GM21390 (cell line): Measurements from ENCODE around the gene ADM2.

ENCODE experiments used
- ATAC-seq: cut with Tn5 transposase; IDR thresholded peaks from one replicate; pipeline ENCODE4 v1.9.1; 2021; ENCODE audit not compliant: unreplicated experiment

Gene ADM2

DNA sequence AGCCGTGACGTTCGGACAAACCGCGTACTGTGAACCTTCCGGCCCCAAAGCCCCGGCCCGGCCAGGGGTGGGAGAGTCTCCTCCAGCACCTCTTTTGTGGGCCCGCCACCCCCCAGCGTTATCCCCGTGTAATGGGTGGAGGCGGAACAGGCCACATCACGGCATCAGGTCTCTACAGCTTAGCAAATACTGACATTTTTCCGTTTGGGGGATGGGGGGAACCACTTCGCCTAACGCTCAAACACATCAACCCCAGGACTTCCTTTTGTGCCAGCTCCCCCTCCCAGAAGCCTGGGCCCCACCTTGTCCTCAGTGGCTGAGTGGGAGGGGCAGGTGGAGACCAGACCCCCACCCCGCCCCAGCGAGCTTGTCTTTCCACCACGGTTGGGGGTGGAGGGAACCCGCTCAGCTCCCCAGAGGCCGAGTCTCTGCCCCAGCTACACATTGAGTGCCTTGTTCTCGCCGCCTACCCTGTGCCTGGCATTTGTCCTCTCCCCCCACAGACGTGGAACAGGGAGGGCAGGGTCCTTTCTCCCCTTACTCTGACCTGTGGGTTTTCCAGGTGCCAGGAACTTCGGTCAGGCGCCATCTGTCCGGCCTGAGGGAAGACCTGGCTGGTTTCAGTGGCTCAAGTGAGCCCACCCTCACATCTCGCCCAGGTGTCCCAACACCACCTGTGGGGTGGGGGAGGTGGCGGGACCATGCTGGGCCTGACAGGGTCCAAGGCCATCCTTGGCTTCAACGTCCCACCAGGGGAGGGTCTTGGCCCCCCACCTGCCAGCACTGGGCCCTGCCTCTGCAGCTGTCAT lies 36.1 kb upstream of the ADM2 start:
- no peak for ATAC-seq

DNA sequence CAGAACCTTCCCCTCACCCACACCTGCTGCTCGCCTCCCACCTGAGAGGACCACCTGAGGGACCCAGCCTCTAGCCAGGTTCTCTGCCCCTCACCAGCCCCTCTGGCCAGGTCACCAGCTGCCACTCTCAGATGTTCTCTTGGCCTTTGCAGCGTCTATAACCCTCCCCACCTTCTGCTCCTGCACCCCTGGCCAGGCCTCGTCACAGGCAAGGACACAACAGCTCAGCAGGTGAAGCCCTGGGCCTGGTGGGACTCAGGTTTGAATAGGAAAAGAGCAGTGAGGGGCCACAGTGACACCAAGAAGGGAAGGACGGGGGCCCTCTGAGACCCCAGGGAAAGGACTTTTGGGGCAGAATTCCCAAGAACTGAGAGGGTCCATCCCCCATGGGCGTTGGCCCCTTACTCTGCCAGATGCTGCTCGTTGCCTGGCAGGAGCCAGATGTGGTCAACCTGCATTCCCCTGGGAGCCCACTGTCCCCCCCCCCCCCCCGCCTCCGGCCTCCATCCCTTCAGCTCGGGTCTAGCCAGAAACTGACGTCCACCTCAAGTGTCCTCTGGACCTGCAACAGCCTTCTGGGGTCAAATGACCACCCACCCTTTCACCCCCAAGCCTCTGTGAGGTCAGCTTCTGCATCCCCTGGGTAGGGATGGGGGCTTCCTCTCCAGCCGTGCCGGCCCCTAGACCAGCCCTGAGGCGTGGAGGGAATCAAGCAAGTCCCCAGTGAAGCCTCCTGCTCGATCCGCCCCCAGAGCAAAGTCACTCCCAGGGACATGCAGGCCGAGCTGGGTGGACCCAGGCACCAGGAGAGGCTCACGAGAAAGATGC lies 35.2 kb upstream of the ADM2 start:
- no peak for ATAC-seq

DNA sequence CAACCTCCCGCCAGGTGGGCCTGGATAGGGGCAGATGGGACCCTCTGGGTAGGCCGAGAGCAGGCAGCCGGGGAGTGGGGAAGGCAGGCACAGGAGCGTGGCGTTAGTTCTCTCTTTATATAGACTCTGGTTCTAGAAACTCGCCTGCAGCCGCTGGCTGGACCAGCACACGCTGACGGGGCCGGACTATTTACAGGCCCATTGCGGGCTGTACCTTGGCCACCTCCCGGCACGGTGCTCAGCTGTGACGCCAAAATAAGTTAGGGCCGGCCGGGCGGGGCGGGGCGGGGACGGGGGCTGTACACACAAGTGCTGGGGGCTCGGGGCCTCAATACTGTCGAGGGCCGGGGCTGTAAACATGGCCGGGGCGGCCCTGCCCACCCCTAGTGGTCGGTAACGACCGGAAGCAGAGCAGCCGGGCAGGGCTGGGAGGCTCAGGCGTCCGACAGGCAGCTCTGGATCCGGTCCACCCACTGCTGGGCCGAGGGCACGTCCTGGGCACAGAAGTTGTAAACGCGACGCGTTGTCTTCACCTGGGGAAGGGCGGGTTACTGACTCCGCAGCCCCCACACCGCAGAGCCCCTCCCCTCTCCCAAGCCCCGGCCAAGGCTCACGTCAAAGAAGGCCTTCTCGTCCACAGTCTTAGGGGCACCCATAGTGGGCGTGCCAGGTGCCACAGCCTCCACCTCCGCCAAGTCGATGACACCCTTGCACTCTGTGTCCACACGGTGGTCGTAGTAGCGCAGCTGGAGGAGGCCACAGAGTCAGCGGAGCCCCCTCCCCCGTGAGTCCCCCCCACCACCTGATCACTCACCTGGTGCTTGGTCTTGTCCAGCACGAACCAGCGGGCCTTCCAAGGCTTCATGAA lies 34.4 kb upstream of the ADM2 start:
- ATAC-seq: no peak

- no peak for ATAC-seq
Measured at GRCh38 chr22:50447576-50448551, 33.5 kb upstream of the ADM2 start.

DNA sequence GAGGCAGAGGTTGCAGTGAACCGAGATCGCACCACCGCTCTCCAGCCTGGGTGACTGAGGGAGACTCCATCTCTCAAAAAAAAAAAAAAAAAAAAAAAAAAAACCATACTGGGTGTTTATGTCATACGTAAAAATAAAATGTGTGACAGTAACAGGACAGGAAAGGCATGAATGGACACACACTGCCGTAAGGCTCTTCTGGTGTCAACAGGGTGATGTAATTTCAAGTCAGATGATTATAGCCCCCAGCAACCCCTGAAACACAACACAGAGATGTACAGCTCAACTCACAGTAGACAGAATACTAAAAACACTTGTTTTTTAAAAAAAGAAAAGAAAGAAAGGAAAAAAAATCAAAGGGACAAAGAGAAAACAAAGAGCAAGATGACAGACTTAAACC lies 28.7 kb upstream of the ADM2 start:
- ATAC-seq: no peak

GRCh38 chr22:50454556-50455075 lies 26.7 kb upstream of the ADM2 start:
- ATAC-seq: no peak

DNA sequence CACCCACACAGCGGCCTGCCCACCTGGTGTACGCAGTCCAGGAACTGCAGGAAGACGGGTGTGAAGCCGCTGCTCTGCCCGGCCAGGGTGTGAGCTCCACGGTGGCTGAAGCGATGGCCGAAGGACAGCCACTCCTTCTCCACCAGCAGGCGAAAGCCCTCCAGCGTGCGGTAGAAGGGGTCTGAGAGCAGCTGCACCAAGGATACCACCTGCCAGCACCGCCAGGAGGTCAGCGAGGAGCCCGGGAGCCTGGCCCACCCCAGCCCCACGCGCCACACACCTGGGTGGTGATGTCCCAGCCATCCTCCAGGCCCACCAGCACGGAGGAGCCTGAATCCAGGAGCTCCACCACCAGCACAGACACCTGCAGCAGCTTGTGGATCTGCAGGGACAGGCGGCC lies 26.1 kb upstream of the ADM2 start:
- no peak for ATAC-seq

DNA sequence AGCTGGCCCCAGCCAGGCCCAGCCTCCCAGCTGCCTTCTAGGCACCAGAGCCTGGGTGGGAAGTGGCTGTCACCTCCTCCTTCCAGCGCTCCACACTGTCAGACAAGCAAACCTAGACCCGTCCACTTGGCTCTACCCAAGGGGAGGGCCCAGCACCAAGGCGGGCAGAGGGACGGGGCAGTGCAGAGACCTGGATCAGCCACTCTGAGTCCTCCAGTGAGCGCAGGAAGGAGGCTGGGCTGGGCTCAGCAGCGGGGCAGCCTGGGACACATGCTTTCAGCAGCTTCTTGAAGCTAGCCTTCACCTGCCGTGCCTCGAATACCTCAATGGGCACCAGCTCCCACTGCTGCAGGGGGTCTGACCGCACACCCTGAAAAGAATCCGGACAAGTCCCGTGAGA lies 25.3 kb upstream of the ADM2 start:
- no peak for ATAC-seq

- ATAC-seq: no peak
Measured at GRCh38 chr22:50456466-50457234, 24.7 kb upstream of the ADM2 start.

DNA sequence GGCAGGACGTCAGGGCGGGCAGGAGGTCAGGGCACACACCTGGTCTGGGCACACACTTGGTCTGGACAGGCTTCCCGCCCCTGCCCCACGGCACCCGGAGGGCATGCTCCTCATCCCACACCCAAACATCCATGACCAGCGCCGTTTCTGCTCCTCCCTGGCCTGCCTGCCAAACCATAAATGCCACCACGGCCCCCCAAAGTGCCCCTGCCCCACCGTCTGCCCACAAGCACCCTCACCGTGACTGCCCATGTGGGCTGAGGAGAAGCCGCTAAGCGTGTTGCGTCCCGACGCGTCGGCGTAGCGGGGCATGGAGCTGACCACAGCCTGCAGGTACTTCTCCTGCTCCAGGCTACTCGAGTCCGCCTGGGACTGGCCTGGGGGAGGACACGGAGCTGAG lies 22.3 kb upstream of the ADM2 start:
- ATAC-seq: no peak

GRCh38 chr22:50459496-50460140 lies 21.7 kb upstream of the ADM2 start:
- ATAC-seq: no peak

- no peak for ATAC-seq
Measured at GRCh38 chr22:50460938-50461337, 20.4 kb upstream of the ADM2 start.

DNA sequence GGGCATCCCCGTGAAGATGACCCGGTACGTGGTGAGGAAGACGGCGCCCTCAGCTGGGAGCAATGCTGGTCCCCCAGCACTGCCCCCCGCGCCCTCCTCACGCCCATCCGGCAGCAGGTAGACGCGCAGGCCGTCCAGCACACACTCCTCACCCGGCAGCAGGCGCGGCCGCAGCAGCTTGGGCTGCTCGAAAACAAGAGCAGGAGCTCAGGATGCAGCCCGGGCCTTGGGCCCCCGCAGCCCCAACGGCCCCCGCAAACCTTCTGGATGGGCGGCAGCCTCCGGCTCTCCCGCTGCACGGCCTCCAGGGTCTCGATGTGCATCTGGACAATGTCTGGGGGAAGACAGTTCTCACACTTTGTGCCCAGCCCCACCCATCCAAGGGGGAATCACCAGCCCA lies 19.8 kb upstream of the ADM2 start:
- no peak for ATAC-seq

GRCh38 chr22:50461979-50462540 lies 19.3 kb upstream of the ADM2 start:
- ATAC-seq: no peak

GRCh38 chr22:50463188-50463900 lies 18.0 kb upstream of the ADM2 start:
- ATAC-seq: no peak

DNA sequence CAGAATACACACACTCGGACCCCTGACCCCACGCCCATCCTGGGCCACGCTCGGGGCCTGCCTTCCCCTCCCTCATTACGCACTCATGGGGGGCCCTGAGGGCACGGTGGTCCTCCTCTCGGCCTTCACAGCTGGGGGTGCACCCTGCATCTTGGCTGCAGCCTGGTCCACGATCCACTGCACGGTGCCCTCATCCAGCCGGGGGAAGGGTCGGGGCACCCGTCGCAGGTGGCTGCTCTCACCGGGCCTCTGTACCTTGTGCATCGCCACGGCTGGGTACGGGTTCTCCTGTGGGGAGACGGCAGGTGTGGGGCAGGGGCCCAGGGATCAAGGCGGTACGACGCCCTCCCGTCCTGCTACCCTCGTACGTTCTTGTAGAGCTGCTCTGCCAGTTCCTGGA lies 16.9 kb upstream of the ADM2 start:
- no peak for ATAC-seq

DNA sequence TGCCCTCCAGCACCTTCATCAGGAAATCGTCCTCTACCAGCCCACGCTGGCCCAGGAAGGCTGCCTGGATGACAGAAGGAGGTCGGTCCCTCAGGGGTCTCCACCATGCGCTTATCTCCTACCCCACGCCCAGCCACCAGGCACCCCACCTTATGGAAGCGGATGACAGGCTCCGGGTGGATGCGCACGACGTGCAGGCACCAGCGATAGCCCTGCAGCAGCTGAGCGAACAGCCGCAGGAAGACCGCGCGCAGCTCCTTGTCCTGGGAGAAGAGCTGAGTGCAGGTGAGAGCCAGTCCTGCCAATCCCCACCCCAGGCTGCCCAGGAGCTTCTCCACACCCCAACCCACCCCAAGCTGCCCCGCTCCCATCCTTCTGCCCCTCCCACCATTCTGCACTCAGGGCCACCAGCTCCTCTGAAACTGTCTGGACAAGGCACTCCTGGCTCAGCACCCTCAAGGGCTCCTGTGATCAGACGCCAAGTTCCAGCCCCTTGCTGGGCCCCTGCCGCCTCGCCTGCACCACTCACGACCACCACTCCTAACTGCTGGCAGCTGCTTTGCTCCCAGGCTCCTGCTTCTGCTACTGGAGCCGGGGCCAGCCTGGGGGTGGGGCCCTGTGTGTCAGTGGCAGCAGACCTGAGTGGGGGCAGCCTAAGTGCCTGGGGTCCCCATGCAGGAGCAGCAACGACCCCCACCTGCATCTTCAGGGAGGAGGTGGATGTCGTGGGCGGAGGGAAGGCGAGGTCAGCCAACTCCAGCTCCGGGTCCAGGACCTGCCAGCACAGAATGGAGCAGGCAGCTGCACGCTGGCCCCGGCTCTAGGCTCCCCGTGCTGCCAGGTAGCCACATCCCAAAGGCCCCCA lies 16.0 kb upstream of the ADM2 start:
- no peak for ATAC-seq
